ENCODE results near the gene RNF220. TPM values are rescaled to one million over a fixed set of nuclear protein-coding genes. Genes with fewer than 3 reads are reported as not detected.

Gene RNF220
- total RNA-seq, 1 donor from 2014 or later, result 25.1 TPM

GRCh38 chr1:44571712-44572571, 166.9 kb downstream of the RNF220 start:
- no peak overlapping the region for H3K9ac ChIP-seq (ENCODE audit: low read depth in 1 of 3, low read length in 3 of 3)
- no peak overlapping the region for H3K27ac ChIP-seq (ENCODE audit: low read depth, low read length)
- no peak overlapping the region for H3K4me3 ChIP-seq (ENCODE audit: low read length in 3 of 3)
- peaks cover 2 to 4% (median 3%) of the 10 kb centered on the region in 3 donors for H3K27me3 ChIP-seq (ENCODE audit: control insufficient read depth in 3 of 3, insufficient read depth in 3 of 3, low read length in 3 of 3)
- no peaks in the 10 kb centered on the region for H3K4me1 ChIP-seq (ENCODE audit: control insufficient read depth in 3 of 3, insufficient read depth in 3 of 3, low read length in 3 of 3)
- H3K9me3 ChIP-seq (ENCODE audit: control insufficient read depth in 3 of 3, low read length in 3 of 3), result no peaks in the 10 kb centered on the region
- no peaks in the 10 kb centered on the region for H3K36me3 ChIP-seq (ENCODE audit: control insufficient read depth in 3 of 3, insufficient read depth in 3 of 3, low read length in 3 of 3)

GRCh38 chr1:44572572-44572879, 167.5 kb downstream of the RNF220 start:
- no peak overlapping the region for H3K27ac ChIP-seq (ENCODE audit: low read depth, low read length)
- H3K36me3 ChIP-seq (ENCODE audit: control insufficient read depth in 3 of 3, insufficient read depth in 3 of 3, low read length in 3 of 3), result no peaks in the 10 kb centered on the region
- H3K9ac ChIP-seq (ENCODE audit: low read depth in 1 of 3, low read length in 3 of 3), result no peak overlapping the region
- no peaks in the 10 kb centered on the region for H3K9me3 ChIP-seq (ENCODE audit: control insufficient read depth in 3 of 3, low read length in 3 of 3)
- H3K4me3 ChIP-seq (ENCODE audit: low read length in 3 of 3), result no peak overlapping the region
- no peaks in the 10 kb centered on the region for H3K4me1 ChIP-seq (ENCODE audit: control insufficient read depth in 3 of 3, insufficient read depth in 3 of 3, low read length in 3 of 3)
- H3K27me3 ChIP-seq (ENCODE audit: control insufficient read depth in 3 of 3, insufficient read depth in 3 of 3, low read length in 3 of 3), result peaks cover 0 to 3% (median 2%) of the 10 kb centered on the region in 3 donors

GRCh38 chr1:44575396-44575795, 170.3 kb downstream of the RNF220 start:
- H3K27ac ChIP-seq (ENCODE audit: low read depth, low read length), result no peak overlapping the region
- no peaks in the 10 kb centered on the region for H3K9me3 ChIP-seq (ENCODE audit: control insufficient read depth in 3 of 3, low read length in 3 of 3)
- peaks cover under 1 to 3% (median 2%) of the 10 kb centered on the region in 3 donors for H3K27me3 ChIP-seq (ENCODE audit: control insufficient read depth in 3 of 3, insufficient read depth in 3 of 3, low read length in 3 of 3)
- no peak overlapping the region for H3K9ac ChIP-seq (ENCODE audit: low read depth in 1 of 3, low read length in 3 of 3)
- no peaks in the 10 kb centered on the region for H3K36me3 ChIP-seq (ENCODE audit: control insufficient read depth in 3 of 3, insufficient read depth in 3 of 3, low read length in 3 of 3)
- H3K4me1 ChIP-seq (ENCODE audit: control insufficient read depth in 3 of 3, insufficient read depth in 3 of 3, low read length in 3 of 3), result no peaks in the 10 kb centered on the region
- no peak overlapping the region for H3K4me3 ChIP-seq (ENCODE audit: low read length in 3 of 3)

- Histone ChIP-seq H3K27me3 (ENCODE audit: control insufficient read depth in 3 of 3, insufficient read depth in 3 of 3, low read length in 3 of 3) (peaks cover 3 to 6% (median 5%) of the 10 kb centered on the region in 3 donors), H3K9ac (ENCODE audit: low read depth in 1 of 3, low read length in 3 of 3) (no peak overlapping the region), H3K36me3 (ENCODE audit: control insufficient read depth in 3 of 3, insufficient read depth in 3 of 3, low read length in 3 of 3) (no peaks in the 10 kb centered on the region), H3K4me1 (ENCODE audit: control insufficient read depth in 3 of 3, insufficient read depth in 3 of 3, low read length in 3 of 3) (no peaks in the 10 kb centered on the region), H3K27ac (ENCODE audit: low read depth, low read length) (no peak overlapping the region), H3K4me3 (ENCODE audit: low read length in 3 of 3) (no peak overlapping the region), H3K9me3 (ENCODE audit: control insufficient read depth in 3 of 3, low read length in 3 of 3) (no peaks in the 10 kb centered on the region)
Measured at GRCh38 chr1:44576456-44577150, 171.5 kb downstream of the RNF220 start.

- no peak overlapping the region for H3K4me3 ChIP-seq (ENCODE audit: low read length in 3 of 3)
- H3K9me3 ChIP-seq (ENCODE audit: control insufficient read depth in 3 of 3, low read length in 3 of 3), result no peaks in the 10 kb centered on the region
- no peak overlapping the region for H3K9ac ChIP-seq (ENCODE audit: low read depth in 1 of 3, low read length in 3 of 3)
- H3K36me3 ChIP-seq (ENCODE audit: control insufficient read depth in 3 of 3, insufficient read depth in 3 of 3, low read length in 3 of 3), result no peaks in the 10 kb centered on the region
- H3K27ac ChIP-seq (ENCODE audit: low read depth, low read length), result no peak overlapping the region
- H3K4me1 ChIP-seq (ENCODE audit: control insufficient read depth in 3 of 3, insufficient read depth in 3 of 3, low read length in 3 of 3), result no peaks in the 10 kb centered on the region
- peaks cover 18 to 29% (median 25%) of the 10 kb centered on the region in 3 donors for H3K27me3 ChIP-seq (ENCODE audit: control insufficient read depth in 3 of 3, insufficient read depth in 3 of 3, low read length in 3 of 3)
Measured at GRCh38 chr1:44581205-44581604, 176.2 kb downstream of the RNF220 start.

- no peaks in the 10 kb centered on the region for H3K4me1 ChIP-seq (ENCODE audit: control insufficient read depth in 3 of 3, insufficient read depth in 3 of 3, low read length in 3 of 3)
- H3K27me3 ChIP-seq (ENCODE audit: control insufficient read depth in 3 of 3, insufficient read depth in 3 of 3, low read length in 3 of 3), result peaks cover 23 to 41% (median 39%) of the 10 kb centered on the region in 3 donors
- H3K9ac ChIP-seq (ENCODE audit: low read depth in 1 of 3, low read length in 3 of 3), result no peak overlapping the region
- no peaks in the 10 kb centered on the region for H3K9me3 ChIP-seq (ENCODE audit: control insufficient read depth in 3 of 3, low read length in 3 of 3)
- H3K27ac ChIP-seq (ENCODE audit: low read depth, low read length), result no peak overlapping the region
- no peaks in the 10 kb centered on the region for H3K36me3 ChIP-seq (ENCODE audit: control insufficient read depth in 3 of 3, insufficient read depth in 3 of 3, low read length in 3 of 3)
- no peak overlapping the region for H3K4me3 ChIP-seq (ENCODE audit: low read length in 3 of 3)
Measured at GRCh38 chr1:44584167-44584566, 179.1 kb downstream of the RNF220 start.

GRCh38 chr1:44585315-44585920, 180.4 kb downstream of the RNF220 start:
- no peaks in the 10 kb centered on the region for H3K9me3 ChIP-seq (ENCODE audit: control insufficient read depth in 3 of 3, low read length in 3 of 3)
- H3K27me3 ChIP-seq (ENCODE audit: control insufficient read depth in 3 of 3, insufficient read depth in 3 of 3, low read length in 3 of 3), result peaks cover 23 to 41% (median 38%) of the 10 kb centered on the region in 3 donors
- H3K36me3 ChIP-seq (ENCODE audit: control insufficient read depth in 3 of 3, insufficient read depth in 3 of 3, low read length in 3 of 3), result no peaks in the 10 kb centered on the region
- no peaks in the 10 kb centered on the region for H3K4me1 ChIP-seq (ENCODE audit: control insufficient read depth in 3 of 3, insufficient read depth in 3 of 3, low read length in 3 of 3)
- no peak overlapping the region for H3K9ac ChIP-seq (ENCODE audit: low read depth in 1 of 3, low read length in 3 of 3)
- H3K4me3 ChIP-seq (ENCODE audit: low read length in 3 of 3), result no peak overlapping the region
- H3K27ac ChIP-seq (ENCODE audit: low read depth, low read length), result no peak overlapping the region

GRCh38 chr1:44587796-44588460, 182.9 kb downstream of the RNF220 start:
- H3K9ac ChIP-seq (ENCODE audit: low read depth in 1 of 3, low read length in 3 of 3), result no peak overlapping the region
- no peaks in the 10 kb centered on the region for H3K4me1 ChIP-seq (ENCODE audit: control insufficient read depth in 3 of 3, insufficient read depth in 3 of 3, low read length in 3 of 3)
- H3K4me3 ChIP-seq (ENCODE audit: low read length in 3 of 3), result no peak overlapping the region

DNA sequence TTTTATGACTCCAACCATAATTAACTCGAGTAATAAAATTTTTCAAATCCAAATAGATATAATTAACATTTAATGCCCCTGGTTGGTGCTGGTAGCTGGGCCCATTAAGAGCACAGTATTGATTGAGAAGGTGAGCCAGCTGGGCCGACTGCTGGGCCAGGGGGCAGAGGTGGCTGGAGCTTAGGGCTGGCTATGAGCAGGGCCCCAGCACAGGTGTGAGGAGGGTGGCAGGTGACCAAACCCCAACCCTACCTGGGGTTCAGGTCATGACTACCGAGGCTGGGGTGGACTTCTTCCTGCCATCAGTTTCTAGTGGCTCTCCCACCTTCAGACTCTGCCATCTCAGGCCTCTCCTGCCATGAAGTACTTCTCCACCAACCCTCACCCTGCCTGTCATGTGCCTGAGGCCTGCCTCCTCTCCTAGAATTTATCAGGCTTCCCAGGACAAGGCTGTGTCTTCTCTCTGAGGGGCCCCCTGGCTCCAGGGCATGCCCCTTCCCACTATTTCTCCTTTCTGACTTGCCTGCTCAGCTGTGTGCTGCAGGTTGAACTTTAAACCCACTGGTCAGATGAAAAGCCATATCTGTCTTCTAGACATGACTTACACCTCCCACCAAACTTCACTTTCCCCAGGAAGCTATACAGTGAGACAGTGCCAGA, 183.6 kb downstream of the RNF220 start:
- no peak overlapping the region for H3K9ac ChIP-seq (ENCODE audit: low read depth in 1 of 3, low read length in 3 of 3)

More at GRCh38 chr1:44587796-44588460, 182.9 kb downstream of the RNF220 start:
- Histone ChIP-seq H3K36me3 (ENCODE audit: control insufficient read depth in 3 of 3, insufficient read depth in 3 of 3, low read length in 3 of 3) (no peaks in the 10 kb centered on the region), H3K27me3 (ENCODE audit: control insufficient read depth in 3 of 3, insufficient read depth in 3 of 3, low read length in 3 of 3) (peaks cover 23 to 36% (median 33%) of the 10 kb centered on the region in 3 donors), H3K9me3 (ENCODE audit: control insufficient read depth in 3 of 3, low read length in 3 of 3) (no peaks in the 10 kb centered on the region), H3K27ac (ENCODE audit: low read depth, low read length) (no peak overlapping the region)

More for the DNA sequence above, 183.6 kb downstream of the RNF220 start:
- H3K36me3 ChIP-seq (ENCODE audit: control insufficient read depth in 3 of 3, insufficient read depth in 3 of 3, low read length in 3 of 3), result no peaks in the 10 kb centered on the region
- H3K9me3 ChIP-seq (ENCODE audit: control insufficient read depth in 3 of 3, low read length in 3 of 3), result no peaks in the 10 kb centered on the region
- no peak overlapping the region for H3K4me3 ChIP-seq (ENCODE audit: low read length in 3 of 3)
- H3K27me3 ChIP-seq (ENCODE audit: control insufficient read depth in 3 of 3, insufficient read depth in 3 of 3, low read length in 3 of 3), result peaks cover 23 to 34% (median 33%) of the 10 kb centered on the region in 3 donors
- no peak overlapping the region for H3K27ac ChIP-seq (ENCODE audit: low read depth, low read length)
- H3K4me1 ChIP-seq (ENCODE audit: control insufficient read depth in 3 of 3, insufficient read depth in 3 of 3, low read length in 3 of 3), result no peaks in the 10 kb centered on the region
